Fibroblast of lung (primary cell): ENCODE measurements around the gene AQP9. TPM values are rescaled to one million over a fixed set of nuclear protein-coding genes. Genes with fewer than 3 reads are reported as not detected.

ENCODE experiments used
- DNase-seq, 2 donors: peaks; one replicate each; pipeline versions ENCODE4 v3.0.0 to v3.0.0-alpha.2; 2010; ENCODE audit warnings: low read depth in 2 of 2
- H2AFZ ChIP-seq: 2 replicates; pipeline ENCODE4 v1.5.1; 2012; ENCODE audit warnings: low read length, control low read depth, inconsistent platforms
- H3K27ac ChIP-seq: 2 replicates; pipeline ENCODE4 v1.5.1; 2011; ENCODE audit warnings: low read length, control low read depth; ENCODE audit not compliant: insufficient read depth
- H3K27me3 ChIP-seq: 2 replicates; pipeline ENCODE4 v1.5.1; 2011; ENCODE audit warnings: mild to moderate bottlenecking, low read length; ENCODE audit not compliant: control insufficient read depth, insufficient read depth
- H3K36me3 ChIP-seq: 2 replicates; pipeline ENCODE4 v1.5.1; 2011; ENCODE audit warnings: low read length; ENCODE audit not compliant: control insufficient read depth, insufficient read depth
- H3K4me1 ChIP-seq: 2 replicates; pipeline ENCODE4 v1.5.1; 2011; ENCODE audit warnings: low read length; ENCODE audit not compliant: control insufficient read depth, insufficient read depth; ENCODE audit errors: extremely low read depth
- H3K4me2 ChIP-seq: 2 replicates; pipeline ENCODE4 v1.5.1; 2011; ENCODE audit warnings: low read length, control low read depth; ENCODE audit not compliant: insufficient read depth; ENCODE audit errors: extremely low read depth
- H3K4me3 ChIP-seq, 4 experiments: fragments of 200-600 bp in 1 of 4; sonication (generic) in 1 of 4; replicated peaks in 1 of 4; 2 replicates each; pipeline ENCODE4 v1.5.1; 2011 to 2016; ENCODE audit warnings: low read length in 4 of 4, low read depth in 3 of 4, mild to moderate bottlenecking in 3 of 4, control low read depth in 2 of 4, inconsistent platforms in 1 of 4, mixed read lengths in 1 of 4; ENCODE audit not compliant: insufficient read depth in 1 of 4; ENCODE audit errors: control extremely low read depth in 1 of 4
- H3K79me2 ChIP-seq: 2 replicates; pipeline ENCODE4 v1.5.1; 2012; ENCODE audit warnings: mild to moderate bottlenecking, low read length, inconsistent platforms; ENCODE audit not compliant: control insufficient read depth, insufficient read depth
- H3K9ac ChIP-seq: 2 replicates; pipeline ENCODE4 v1.5.1; 2011; ENCODE audit warnings: mild to moderate bottlenecking, low read length, control low read depth; ENCODE audit not compliant: insufficient read depth
- H3K9me3 ChIP-seq: 2 replicates; pipeline ENCODE4 v1.5.1; 2012; ENCODE audit warnings: low read depth, low read length; ENCODE audit not compliant: control insufficient read depth, insufficient read depth
- H4K20me1 ChIP-seq: 2 replicates; pipeline ENCODE4 v1.5.1; 2011; ENCODE audit warnings: low read length; ENCODE audit not compliant: control insufficient read depth, insufficient read depth; ENCODE audit errors: extremely low read depth
- CTCF ChIP-seq, 2 donors: IDR thresholded peaks in 1 of 2; conservative IDR thresholded peaks in 1 of 2; 1 replicate in 1 of 2; 2 replicates in 1 of 2; pipeline ENCODE4 v1.5.1; 2011 to 2012; ENCODE audit warnings: low read length in 2 of 2, control low read depth in 1 of 2, inconsistent platforms in 1 of 2, low read depth in 1 of 2, mild to moderate bottlenecking in 1 of 2
- EZH2 ChIP-seq: IDR thresholded peaks from 2 replicates; pipeline ENCODE4 v1.5.1; 2012; ENCODE audit warnings: low read length, control low read depth, mild to moderate bottlenecking; ENCODE audit errors: missing control alignments
- polyA plus RNA-seq, 2 donors: library from polyadenylated mRNA; depleted of rRNA in 1 of 2; stranded (reverse) in 1 of 2; unstranded in 1 of 2; fragments of >200 nt; gene quantifications; 2 replicates each; pipeline ENCODE4 v1.2.1, GENCODE V29; 2011 to 2012; ENCODE audit warnings: missing spikeins in 1 of 2
- total RNA-seq: library from RNA; depleted of rRNA; stranded (reverse); fragments of >200 nt; gene quantifications from 2 replicates; pipeline ENCODE4 v1.2.1, GENCODE V29; 2014

AQP9 gene
- total and polyA plus RNA-seq, 2 donors (not counting 1 experiment from before 2014, with no cell fraction given): not detected

- TF ChIP-seq CTCF (conservative IDR thresholded peaks at IDR 0.05 in 1 of 2, IDR thresholded peaks at IDR 0.05 in 1 of 2; ENCODE audit: low read depth in 1 of 2, low read length in 2 of 2) (no peak), EZH2 (no peak)
- Histone ChIP-seq H2AFZ (no peak overlapping the region), H3K4me1 (peaks cover 10% of the 10 kb centered on the region), H3K4me2 (no peak overlapping the region), H3K9me3 (no peaks in the 10 kb centered on the region), H4K20me1 (no peaks in the 10 kb centered on the region), H3K9ac (no peak overlapping the region), H3K27me3 (no peaks in the 10 kb centered on the region), H3K27ac (no peak overlapping the region), H3K36me3 (no peaks in the 10 kb centered on the region), H3K79me2 (no peaks in the 10 kb centered on the region), H3K4me3 (no peak overlapping the region)
- no peak for DNase-seq
Measured at GRCh38 chr15:58232281-58233065, 94.3 kb downstream of the AQP9 start.

DNA sequence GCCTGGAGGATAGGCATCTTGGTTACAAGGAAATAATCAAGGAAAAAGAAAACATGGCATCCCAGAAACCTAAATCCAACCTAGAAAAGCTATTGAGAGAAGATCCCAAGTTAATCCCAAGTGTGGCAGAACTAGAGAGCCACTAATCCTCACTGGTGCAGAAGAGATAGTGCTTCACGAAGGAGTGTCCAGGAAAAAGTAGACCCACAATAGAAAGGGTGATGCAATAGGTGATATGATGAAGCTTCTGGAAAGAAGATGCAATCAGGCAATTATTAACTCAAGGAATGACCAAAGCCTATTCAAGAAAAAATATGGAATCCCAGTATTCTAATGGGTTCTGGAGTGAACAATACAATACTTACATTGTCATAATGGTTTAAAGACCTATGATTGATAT, 95.2 kb downstream of the AQP9 start:
- Histone ChIP-seq H3K79me2 (no peaks in the 10 kb centered on the region), H3K27ac (no peak overlapping the region), H3K4me3 (no peak overlapping the region), H3K36me3 (no peaks in the 10 kb centered on the region), H3K9ac (no peak overlapping the region), H3K9me3 (no peaks in the 10 kb centered on the region), H3K27me3 (no peaks in the 10 kb centered on the region), H2AFZ (no peak overlapping the region), H3K4me2 (no peak overlapping the region), H4K20me1 (no peaks in the 10 kb centered on the region), H3K4me1 (peaks cover 9% of the 10 kb centered on the region)
- no peak for DNase-seq
- TF ChIP-seq CTCF (conservative IDR thresholded peaks at IDR 0.05 in 1 of 2, IDR thresholded peaks at IDR 0.05 in 1 of 2; ENCODE audit: low read depth in 1 of 2, low read length in 2 of 2): no peak
- TF ChIP-seq EZH2: no peak

Other genes starting within 250 kb of the AQP9 start
- gene ALDH1A2, start 72.7 kb upstream of the AQP9 start, total RNA-seq: 2.3 and 7.7 TPM in 2 replicates
- gene ALDH1A2, start 72.7 kb upstream of the AQP9 start, polyA plus RNA-seq: 1.1 and 1.8 TPM in 2 replicates